IMR-90 (cell line): ENCODE results near the gene S100A6. TPM values are rescaled to one million over a fixed set of nuclear protein-coding genes. Genes with fewer than 3 reads are reported as not detected.
A peak's percentile ranks its signal among the peaks of the same experiment; 100 is the strongest.

ENCODE experiments used
- ATAC-seq: fragments of 200-7000 bp; cut with Tn5 transposase; 2 replicates; pipeline ENCODE4 v1.9.1; 2020; ENCODE audit warnings: low read depth, mild to moderate bottlenecking, moderate library complexity
- BruUV-seq: library from RNA; stranded (reverse); fragments of 400-500 nt; replicated peaks from 2 replicates; lab custom pipeline; 2021; lab: Mats Ljungman, UMichigan
- CTCF ChIA-PET: fragments of 300-600 bp; formaldehyde crosslinking; extraction: SDS; loops from one replicate; lab custom pipeline; 2021; ENCODE audit warnings: antibody characterized with exemption; lab: Yijun Ruan, JAX
- POLR2A ChIA-PET: fragments of 300-600 bp; sonication (Branson Sonifier 250); formaldehyde crosslinking; loops from one replicate; lab custom pipeline; 2022; ENCODE audit warnings: antibody characterized with exemption; ENCODE audit not compliant: unreplicated experiment; lab: Charles Lee
- DNase-seq: peaks from one replicate; pipeline ENCODE4 v3.0.0; 2013
- H2AFZ ChIP-seq: replicated peaks from 2 replicates; pipeline ENCODE3; 2013; ENCODE audit warnings: low read length, mild to moderate bottlenecking; ENCODE audit not compliant: poor library complexity
- H2AK5ac ChIP-seq: 2 replicates; pipeline ENCODE4 v1.6.1; 2013; ENCODE audit warnings: low read depth, low read length, inconsistent platforms
- H2AK9ac ChIP-seq: replicated peaks from 2 replicates; pipeline ENCODE3; 2013; ENCODE audit warnings: mild to moderate bottlenecking, low read depth, low read length, moderate library complexity; ENCODE audit not compliant: poor library complexity
- H2BK120ac ChIP-seq: 2 replicates; pipeline ENCODE4 v1.6.1; 2013; ENCODE audit warnings: low read depth, low read length, inconsistent platforms
- H2BK15ac ChIP-seq: 3 replicates; pipeline ENCODE4 v1.6.1; 2013; ENCODE audit warnings: low read depth, low read length, inconsistent platforms
- H2BK20ac ChIP-seq: 2 replicates; pipeline ENCODE4 v1.6.1; 2013; ENCODE audit warnings: low read depth, mild to moderate bottlenecking, inconsistent platforms, low read length, moderate library complexity
- H2BK5ac ChIP-seq: 2 replicates; pipeline ENCODE4 v1.6.1; 2013; ENCODE audit warnings: mild to moderate bottlenecking, low read depth, low read length, inconsistent platforms; ENCODE audit not compliant: poor library complexity, severe bottlenecking
- H3K14ac ChIP-seq: replicated peaks from 2 replicates; pipeline ENCODE4 v1.6.1; 2013; ENCODE audit warnings: low read depth, low read length, inconsistent platforms
- H3K18ac ChIP-seq: 2 replicates; pipeline ENCODE4 v1.6.1; 2013; ENCODE audit warnings: low read depth, low read length, control low read depth
- H3K23ac ChIP-seq: 2 replicates; pipeline ENCODE4 v1.6.1; 2013; ENCODE audit warnings: low read depth, low read length, inconsistent platforms
- H3K27ac ChIP-seq: 2 replicates; pipeline ENCODE4 v1.5.1; 2013; ENCODE audit warnings: mild to moderate bottlenecking, control low read depth, low read length; ENCODE audit not compliant: insufficient read depth
- H3K27me3 ChIP-seq: 2 replicates; pipeline ENCODE4 v1.6.1; 2013; ENCODE audit warnings: low read length; ENCODE audit not compliant: control insufficient read depth, insufficient read depth
- H3K36me3 ChIP-seq: 2 replicates; pipeline ENCODE4 v1.6.1; 2013; ENCODE audit warnings: low read length, mixed read lengths; ENCODE audit not compliant: control insufficient read depth, insufficient read depth
- H3K4ac ChIP-seq: 2 replicates; pipeline ENCODE4 v1.6.1; 2013; ENCODE audit warnings: low read depth, low read length, inconsistent platforms
- H3K4me1 ChIP-seq: 2 replicates; pipeline ENCODE4 v1.6.1; 2013; ENCODE audit warnings: low read length, mixed read lengths; ENCODE audit not compliant: control insufficient read depth, insufficient read depth
- H3K4me2 ChIP-seq: 2 replicates; pipeline ENCODE4 v1.6.1; 2013; ENCODE audit warnings: low read depth, mild to moderate bottlenecking, control low read depth, low read length, moderate library complexity
- H3K4me3 ChIP-seq: 2 replicates; pipeline ENCODE4 v1.5.1; 2013; ENCODE audit warnings: low read depth, mild to moderate bottlenecking, control low read depth, low read length, moderate library complexity; ENCODE audit not compliant: insufficient read depth
- H3K56ac ChIP-seq: 2 replicates; pipeline ENCODE4 v1.6.1; 2013; ENCODE audit warnings: low read length, inconsistent platforms; ENCODE audit not compliant: insufficient read depth; ENCODE audit errors: extremely low read depth
- H3K79me1 ChIP-seq, 2 experiments: 2 replicates each; pipeline ENCODE4 v1.6.1; 2013; ENCODE audit warnings: low read length in 2 of 2, inconsistent platforms in 1 of 2, low read depth in 1 of 2
- H3K9ac ChIP-seq: 2 replicates; pipeline ENCODE4 v1.6.1; 2013; ENCODE audit warnings: low read depth, low read length, control low read depth
- H3K9me1 ChIP-seq: 2 replicates; pipeline ENCODE4 v1.6.1; 2013; ENCODE audit warnings: low read length, inconsistent platforms; ENCODE audit not compliant: insufficient read depth
- H3K9me3 ChIP-seq: 2 replicates; pipeline ENCODE4 v1.6.1; 2013; ENCODE audit warnings: low read length; ENCODE audit not compliant: control insufficient read depth, insufficient read depth
- H4K20me1 ChIP-seq: 2 replicates; pipeline ENCODE4 v1.6.1; 2013; ENCODE audit warnings: low read length, inconsistent platforms; ENCODE audit not compliant: insufficient read depth
- H4K5ac ChIP-seq: 2 replicates; pipeline ENCODE4 v1.6.1; 2013; ENCODE audit warnings: mild to moderate bottlenecking, low read depth, low read length, control low read depth
- H4K8ac ChIP-seq, 2 experiments: 2 replicates each; pipeline ENCODE4 v1.6.1; 2013; ENCODE audit warnings: low read depth in 2 of 2, low read length in 2 of 2, control low read depth in 1 of 2, inconsistent platforms in 1 of 2
- H4K91ac ChIP-seq: 2 replicates; pipeline ENCODE4 v1.6.1; 2013; ENCODE audit warnings: low read depth, low read length, inconsistent platforms; ENCODE audit not compliant: insufficient read depth
- BHLHE40 ChIP-seq: fragments of 150-350 bp; IDR thresholded peaks from 2 replicates; pipeline ENCODE4 v1.6.1; 2016; ENCODE audit warnings: mild to moderate bottlenecking, low read depth, low read length
- CEBPB ChIP-seq: IDR thresholded peaks from 2 replicates; pipeline ENCODE4 v1.6.1; 2012; ENCODE audit warnings: low read depth, low read length, improper control_type of control experiment
- FOS ChIP-seq: fragments of 150-350 bp; IDR thresholded peaks from 2 replicates; pipeline ENCODE4 v1.6.1; 2016; ENCODE audit warnings: low read depth, low read length
- MAFK ChIP-seq: IDR thresholded peaks from 2 replicates; pipeline ENCODE4 v1.6.1; 2012; ENCODE audit warnings: low read depth, low read length, improper control_type of control experiment
- MAZ ChIP-seq: IDR thresholded peaks from 2 replicates; pipeline ENCODE4 v1.6.1; 2012; ENCODE audit warnings: low read depth, mild to moderate bottlenecking, low read length, improper control_type of control experiment, moderate library complexity, borderline replicate concordance
- MXI1 ChIP-seq: IDR thresholded peaks from 2 replicates; pipeline ENCODE4 v1.6.1; 2012; ENCODE audit warnings: low read depth, mild to moderate bottlenecking, low read length, moderate library complexity, borderline replicate concordance
- NFE2L2 ChIP-seq: fragments of 150-350 bp; IDR thresholded peaks from 2 replicates; pipeline ENCODE4 v1.6.1; 2016; ENCODE audit warnings: low read depth, mild to moderate bottlenecking, low read length
- POLR2A ChIP-seq: IDR thresholded peaks from 2 replicates; pipeline ENCODE4 v1.6.1; 2012; ENCODE audit warnings: mild to moderate bottlenecking, low read depth, low read length
- RAD21 ChIP-seq: IDR thresholded peaks from 2 replicates; pipeline ENCODE4 v1.6.1; 2012; ENCODE audit warnings: low read length, improper control_type of control experiment
- RCOR1 ChIP-seq: IDR thresholded peaks from 2 replicates; pipeline ENCODE4 v1.6.1; 2012; ENCODE audit warnings: mild to moderate bottlenecking, low read length, improper control_type of control experiment; ENCODE audit not compliant: insufficient replicate concordance
- RFX5 ChIP-seq: IDR thresholded peaks from 2 replicates; pipeline ENCODE4 v1.8.0; 2012; ENCODE audit warnings: low read depth, mild to moderate bottlenecking, low read length, moderate library complexity
- WGBS, 2 experiments: methylation state at CpG; one replicate each; pipeline versions ENCODE4 v1.1.5 to v1.1.7; 2013; ENCODE audit warnings: missing lambda C conversion rate in 2 of 2; ENCODE audit not compliant: insufficient read length in 1 of 2; ENCODE audit errors: extremely low coverage in 2 of 2; 5-methylcytosine and 5-hydroxymethylcytosine counted together
- dilution Hi-C: fragments of 300-500 bp; cut with HindIII; formaldehyde crosslinking; loops from one replicate; pipeline ENCODE4 v1.14.3; 2018; ENCODE audit warnings: low sequenced_read_pairs; ENCODE audit not compliant: unreplicated experiment
- in situ Hi-C: fragments of 300-500 bp; cut with MboI; formaldehyde crosslinking; loops from 3 replicates; pipeline ENCODE4 v1.14.3; 2019; ENCODE audit warnings: low sequenced_read_pairs, inconsistent platforms, mixed read lengths
- intact Hi-C: fragments of 100-400 bp; cut with micrococcal nuclease; formaldehyde crosslinking; loops from 2 replicates; pipeline ENCODE4 v1.10.0; 2022
- polyA plus RNA-seq, 3 experiments: library from polyadenylated mRNA; depleted of rRNA; stranded (reverse); fragments of >200 nt; gene quantifications; 2 replicates each; pipeline ENCODE4 v1.2.3, GENCODE V29; 2012; ENCODE audit warnings: low replicate concordance in 1 of 3
- total RNA-seq: library from RNA; depleted of rRNA; stranded (reverse); fragments of >200 nt; gene quantifications from 2 replicates; pipeline ENCODE4 v1.2.3, GENCODE V29; 2012
- TF ChIP-seq, protein P1 (sequence below): fragments of 150-350 bp; IDR thresholded peaks from 2 replicates; pipeline ENCODE4 v1.6.1; 2016; ENCODE audit warnings: low read depth, mild to moderate bottlenecking, low read length, moderate library complexity, borderline replicate concordance
- TF ChIP-seq, protein P2 (sequence below): conservative IDR thresholded peaks from 2 replicates; pipeline ENCODE4 v1.5.1; 2012; ENCODE audit warnings: mild to moderate bottlenecking, low read depth, low read length, improper control_type of control experiment
- TF ChIP-seq, protein P3 (sequence below): fragments of 150-350 bp; IDR thresholded peaks from 2 replicates; pipeline ENCODE4 v1.6.1; 2017; ENCODE audit warnings: mild to moderate bottlenecking, antibody characterized with exemption, low read length, low read depth

Gene S100A6
- total and polyA plus RNA-seq, 2 of the 4 experiments (the other 2 are of a cell fraction): 373 to 1,755 TPM

DNA sequence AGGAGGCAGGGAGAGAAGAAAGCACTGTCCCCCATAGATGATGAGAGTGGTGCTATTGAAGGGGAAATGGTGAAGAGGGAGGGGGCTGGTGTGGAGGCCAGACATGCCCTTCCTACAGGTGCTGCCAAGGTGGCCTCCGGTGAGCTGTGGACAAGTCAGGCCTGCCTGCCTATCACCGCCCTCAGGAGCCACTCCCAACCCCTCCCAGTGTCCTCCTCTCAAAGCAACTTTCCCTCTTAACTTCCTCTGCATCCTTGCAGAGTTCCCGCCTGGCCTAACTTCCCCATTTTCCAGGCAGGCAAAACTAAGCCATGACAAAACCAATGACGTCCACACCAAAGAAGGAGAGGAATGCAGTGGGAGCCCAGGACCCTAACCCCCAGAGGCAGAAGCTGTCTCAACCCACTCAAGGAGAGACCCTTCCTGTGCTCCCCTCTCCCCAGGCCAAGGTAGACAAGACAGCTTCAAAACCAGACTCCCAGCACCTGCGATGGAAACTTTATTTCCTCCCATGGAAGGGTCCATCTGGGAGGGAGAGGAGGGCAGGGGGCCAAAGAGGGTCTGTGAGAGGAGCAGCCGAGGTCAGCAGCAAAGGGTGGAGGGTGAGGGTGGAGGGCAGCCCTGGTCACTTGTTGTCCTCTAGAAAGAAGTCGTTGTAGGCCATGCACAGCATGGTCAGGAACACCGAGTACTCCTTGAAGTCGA lies 1.0 kb upstream of the S100A6 start:
- H2BK120ac ChIP-seq: peak overlapping the region; percentile 91
- peak overlapping the region; percentile 95 for H2AK9ac ChIP-seq
- peak overlapping the region; percentile 93 for H3K4ac ChIP-seq
- H3K9me3 ChIP-seq: no peaks in the 10 kb centered on the region
- H3K4me3 ChIP-seq: no peak overlapping the region
- H4K20me1 ChIP-seq: peaks cover 18% of the 10 kb centered on the region
- H2BK5ac ChIP-seq: peak overlapping the region; percentile 85
- WGBS, 2 experiments: 100% methylated on average over 3 of the region's 9 CpGs; no CpG with 5 or more reads in 1 of the 2 experiments
- TF ChIP-seq RCOR1: no peak
- no peak for TF ChIP-seq BHLHE40
- TF ChIP-seq, protein P1, sequence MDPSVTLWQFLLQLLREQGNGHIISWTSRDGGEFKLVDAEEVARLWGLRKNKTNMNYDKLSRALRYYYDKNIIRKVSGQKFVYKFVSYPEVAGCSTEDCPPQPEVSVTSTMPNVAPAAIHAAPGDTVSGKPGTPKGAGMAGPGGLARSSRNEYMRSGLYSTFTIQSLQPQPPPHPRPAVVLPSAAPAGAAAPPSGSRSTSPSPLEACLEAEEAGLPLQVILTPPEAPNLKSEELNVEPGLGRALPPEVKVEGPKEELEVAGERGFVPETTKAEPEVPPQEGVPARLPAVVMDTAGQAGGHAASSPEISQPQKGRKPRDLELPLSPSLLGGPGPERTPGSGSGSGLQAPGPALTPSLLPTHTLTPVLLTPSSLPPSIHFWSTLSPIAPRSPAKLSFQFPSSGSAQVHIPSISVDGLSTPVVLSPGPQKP: no peak
- no peak for TF ChIP-seq MXI1
- TF ChIP-seq MAFK: no peak
- TF ChIP-seq MAZ: no peak
- TF ChIP-seq CEBPB: no peak
- TF ChIP-seq, protein P2, sequence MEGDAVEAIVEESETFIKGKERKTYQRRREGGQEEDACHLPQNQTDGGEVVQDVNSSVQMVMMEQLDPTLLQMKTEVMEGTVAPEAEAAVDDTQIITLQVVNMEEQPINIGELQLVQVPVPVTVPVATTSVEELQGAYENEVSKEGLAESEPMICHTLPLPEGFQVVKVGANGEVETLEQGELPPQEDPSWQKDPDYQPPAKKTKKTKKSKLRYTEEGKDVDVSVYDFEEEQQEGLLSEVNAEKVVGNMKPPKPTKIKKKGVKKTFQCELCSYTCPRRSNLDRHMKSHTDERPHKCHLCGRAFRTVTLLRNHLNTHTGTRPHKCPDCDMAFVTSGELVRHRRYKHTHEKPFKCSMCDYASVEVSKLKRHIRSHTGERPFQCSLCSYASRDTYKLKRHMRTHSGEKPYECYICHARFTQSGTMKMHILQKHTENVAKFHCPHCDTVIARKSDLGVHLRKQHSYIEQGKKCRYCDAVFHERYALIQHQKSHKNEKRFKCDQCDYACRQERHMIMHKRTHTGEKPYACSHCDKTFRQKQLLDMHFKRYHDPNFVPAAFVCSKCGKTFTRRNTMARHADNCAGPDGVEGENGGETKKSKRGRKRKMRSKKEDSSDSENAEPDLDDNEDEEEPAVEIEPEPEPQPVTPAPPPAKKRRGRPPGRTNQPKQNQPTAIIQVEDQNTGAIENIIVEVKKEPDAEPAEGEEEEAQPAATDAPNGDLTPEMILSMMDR: no peak
- TF ChIP-seq, protein P3, sequence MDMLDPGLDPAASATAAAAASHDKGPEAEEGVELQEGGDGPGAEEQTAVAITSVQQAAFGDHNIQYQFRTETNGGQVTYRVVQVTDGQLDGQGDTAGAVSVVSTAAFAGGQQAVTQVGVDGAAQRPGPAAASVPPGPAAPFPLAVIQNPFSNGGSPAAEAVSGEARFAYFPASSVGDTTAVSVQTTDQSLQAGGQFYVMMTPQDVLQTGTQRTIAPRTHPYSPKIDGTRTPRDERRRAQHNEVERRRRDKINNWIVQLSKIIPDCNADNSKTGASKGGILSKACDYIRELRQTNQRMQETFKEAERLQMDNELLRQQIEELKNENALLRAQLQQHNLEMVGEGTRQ: no peak
- TF ChIP-seq FOS: no peak
- no peak for TF ChIP-seq NFE2L2
- TF ChIP-seq POLR2A: no peak
- no peak for TF ChIP-seq RFX5
- TF ChIP-seq RAD21: no peak
- H2BK15ac ChIP-seq: peak overlapping the region; percentile 57; the same call in 2 of the 3 replicates
- ATAC-seq (no peak), DNase-seq (no peak)
- H2AFZ ChIP-seq: peak overlapping the region; percentile 96
- H3K79me1 ChIP-seq: peaks cover 5 to 60% of the 10 kb centered on the region in 2 experiments; a peak in 3 of 4 replicates
- H3K27ac ChIP-seq: peak overlapping the region; percentile 72
- H3K9me1 ChIP-seq: peaks cover 34% of the 10 kb centered on the region
- H3K14ac ChIP-seq: peak overlapping the region; percentile 95
- H3K27me3 ChIP-seq: no peaks in the 10 kb centered on the region
- intact Hi-C loops (no loop called here), dilution Hi-C loops (no loop called here), in situ Hi-C loops (loop anchor here (25.0 kb wide), 1 partner anchor 425 kb away; the partner anchor contains the start of genes CREB3L4, CRTC2 and SLC39A1)
- POLR2A ChIA-PET: interaction anchor here (0.6 to 0.8 kb wide), 2 partner anchors 10 to 29 kb away, joined by 3 read pairs; no protein-coding TSS in a partner anchor
- peak overlapping the region; percentile 91; the same call in 1 of the 2 replicates for H3K23ac ChIP-seq
- peak overlapping the region; percentile 98 for H4K91ac ChIP-seq
- H4K8ac ChIP-seq: peak overlapping the region; percentile 76 to 99
- peak overlapping the region; percentile 62 for H3K18ac ChIP-seq
- no peak overlapping the region; the same call in 1 of the 2 replicates for H3K9ac ChIP-seq
- peak overlapping the region; percentile 45 for H4K5ac ChIP-seq
- BruUV-seq: no TSS peak
- H2BK20ac ChIP-seq: peak overlapping the region; percentile 82
- H3K4me2 ChIP-seq: peak overlapping the region; percentile 79; the same call in 1 of the 2 replicates
- H3K56ac ChIP-seq: peak overlapping the region; percentile 89; the same call in 1 of the 2 replicates
- peaks cover 11% of the 10 kb centered on the region for H3K36me3 ChIP-seq
- peak overlapping the region; percentile 98 for H2AK5ac ChIP-seq
- CTCF ChIA-PET: no interaction called here
- H3K4me1 ChIP-seq: peaks cover 36% of the 10 kb centered on the region
